D721Med (cell line): ENCODE data around the gene ERAS.

ENCODE experiments used
- DNase-seq: peaks from one replicate; pipeline ENCODE4 v3.0.0; 2011; ENCODE audit warnings: low spot score; ENCODE audit not compliant: insufficient read length
- FAIRE-seq: peaks from 2 replicates; lab custom pipeline; 2011; peaks lifted over from hg19 to GRCh38; lab: Jason Lieb, UNC
- CTCF ChIP-seq: IDR thresholded peaks from 2 replicates; pipeline ENCODE4 v1.5.1; 2012; ENCODE audit warnings: mild to moderate bottlenecking, control low read depth; ENCODE audit not compliant: insufficient read depth; ENCODE audit errors: missing control alignments

The ERAS gene

GRCh38 chrX:48826135-48826875, at the start of gene ERAS:
ERAS (plus strand) TSS chrX:48826513; CDS start chrX:48829124, 2,611 bp downstream.
- no peak for FAIRE-seq
- no peak for DNase-seq
- no peak for TF ChIP-seq CTCF

- DNase-seq (no peak), FAIRE-seq (no peak)
- no peak for TF ChIP-seq CTCF
Observed at GRCh38 chrX:48776818-48777439, 49.4 kb upstream of the ERAS start.

GRCh38 chrX:48779399-48779798, 46.9 kb upstream of the ERAS start:
- FAIRE-seq (no peak), DNase-seq (no peak)
- TF ChIP-seq CTCF, result no peak

GRCh38 chrX:48781705-48782104, 44.6 kb upstream of the ERAS start:
- FAIRE-seq (no peak), DNase-seq (no peak)
- no peak for TF ChIP-seq CTCF

GRCh38 chrX:48782216-48782615, 44.1 kb upstream of the ERAS start:
- TF ChIP-seq CTCF, result no peak
- no peak for FAIRE-seq
- no peak for DNase-seq

GRCh38 chrX:48782795-48783194, 43.5 kb upstream of the ERAS start:
- no peak for DNase-seq
- no peak for FAIRE-seq
- TF ChIP-seq CTCF, result no peak

GRCh38 chrX:48784726-48785125, 41.6 kb upstream of the ERAS start:
- FAIRE-seq, result no peak
- TF ChIP-seq CTCF, result no peak
- DNase-seq, result no peak
